RKO (cell line): ENCODE data around the gene TIAM1.
A peak's percentile ranks its signal among the peaks of the same experiment; 100 is the strongest.
"Not testable (repeated sequence)": the region's sequence is repeated elsewhere in the genome, so short reads cannot be mapped to it uniquely, and the experiment has no call there.

ENCODE experiments used
- DNase-seq: peaks from one replicate; pipeline ENCODE4 v3.0.0-alpha.2; 2016; ENCODE audit warnings: low spot score

Gene TIAM1

DNA sequence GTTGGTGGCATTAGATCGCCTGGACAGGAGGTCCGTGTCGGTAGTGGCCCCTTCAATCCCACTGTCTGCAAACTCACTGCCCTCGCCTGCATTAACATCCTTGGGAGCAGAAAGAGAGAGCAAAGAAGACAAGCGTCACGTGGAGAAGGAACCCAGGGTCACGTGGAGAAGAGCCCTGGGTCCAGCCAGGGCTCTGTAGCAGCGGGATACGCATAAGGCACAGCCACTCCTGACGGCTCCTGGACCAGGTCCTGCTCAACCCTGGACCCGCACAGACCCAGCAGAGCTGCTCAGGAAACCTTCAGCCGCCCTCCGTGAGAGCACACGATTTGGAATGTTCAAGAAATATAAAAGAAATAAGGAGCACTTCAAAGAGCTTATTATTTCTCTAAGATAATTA is 92.0 kb downstream of the TIAM1 start:
- no peak for DNase-seq

DNA sequence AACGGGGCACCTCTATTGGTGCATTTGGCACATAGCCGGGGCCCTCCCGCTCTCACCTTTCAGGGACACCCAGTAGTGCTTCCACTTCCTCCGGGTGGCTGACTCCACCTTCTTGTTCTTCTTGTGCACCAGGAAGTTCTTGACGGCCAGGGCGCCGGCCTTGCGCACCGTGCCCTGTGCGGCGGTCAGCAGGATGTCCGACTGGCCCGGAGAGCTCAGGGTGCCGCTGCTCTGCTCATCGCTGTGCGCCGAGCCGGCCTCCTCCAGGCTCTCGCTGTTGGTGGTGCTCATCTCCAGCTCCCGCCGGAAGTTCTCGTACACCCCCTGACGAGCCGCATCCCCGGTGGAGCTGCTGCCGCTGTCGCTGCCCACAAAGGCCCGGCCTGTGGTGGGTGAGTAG is 92.4 kb downstream of the TIAM1 start:
- DNase-seq = no peak

DNA sequence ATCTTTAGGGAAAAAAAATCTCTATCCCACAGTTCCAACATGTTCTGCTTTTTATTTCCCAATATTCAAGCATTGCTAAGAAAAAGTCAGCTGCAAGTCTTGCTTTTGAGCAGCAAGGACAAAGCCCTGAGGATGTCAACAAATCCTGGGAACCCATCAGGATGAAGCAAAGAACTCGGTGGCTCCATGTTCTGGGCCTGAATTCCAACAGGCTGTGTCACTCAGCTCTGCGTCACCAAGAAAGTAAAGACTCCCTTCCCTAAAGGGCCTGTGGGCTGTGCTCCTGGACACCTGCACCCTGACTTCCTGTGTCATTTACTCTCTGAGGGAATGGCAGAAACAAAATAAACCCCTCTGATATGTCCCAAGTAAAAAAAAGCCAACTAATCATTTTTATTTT is 95.5 kb downstream of the TIAM1 start:
- peak; percentile 1 for DNase-seq

DNA sequence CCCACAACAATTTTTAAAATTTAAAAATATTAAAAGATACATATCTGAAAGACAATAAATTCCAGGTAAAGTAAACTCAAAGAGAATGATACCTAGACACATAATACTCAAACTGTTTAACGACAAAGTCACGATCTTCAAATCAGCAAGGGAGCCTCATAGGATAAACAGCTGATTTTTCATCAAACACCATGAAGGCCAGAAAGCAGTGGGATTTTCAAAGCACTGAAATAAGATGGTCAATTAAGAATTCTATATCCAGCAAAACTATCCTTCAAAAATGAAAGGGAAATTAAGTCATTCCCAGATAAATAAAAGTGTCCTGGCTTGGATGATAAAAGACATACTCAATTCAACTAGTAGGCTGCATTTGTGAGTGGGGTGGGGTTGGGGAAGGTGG is 100.5 kb downstream of the TIAM1 start:
- no peak for DNase-seq

DNA sequence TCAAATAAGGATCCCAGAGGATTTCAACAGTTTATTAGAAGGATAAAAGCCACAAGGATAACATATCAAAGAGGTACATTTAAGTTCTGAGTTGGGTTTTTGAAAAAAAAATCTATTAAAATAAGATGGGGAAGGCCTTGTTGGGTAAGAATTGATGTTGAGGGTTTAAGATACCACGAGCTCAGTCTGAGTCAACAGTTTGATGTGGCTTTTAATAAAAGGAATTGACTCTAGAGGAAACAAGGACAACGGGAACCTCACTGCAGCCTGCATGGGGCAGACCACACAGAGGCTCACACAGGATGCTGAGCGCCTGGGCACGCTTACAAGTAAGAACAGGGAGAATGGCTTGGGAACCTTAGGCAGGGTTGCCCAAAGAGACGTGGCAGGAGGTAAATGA is 107.5 kb downstream of the TIAM1 start:
- DNase-seq = no peak

DNA sequence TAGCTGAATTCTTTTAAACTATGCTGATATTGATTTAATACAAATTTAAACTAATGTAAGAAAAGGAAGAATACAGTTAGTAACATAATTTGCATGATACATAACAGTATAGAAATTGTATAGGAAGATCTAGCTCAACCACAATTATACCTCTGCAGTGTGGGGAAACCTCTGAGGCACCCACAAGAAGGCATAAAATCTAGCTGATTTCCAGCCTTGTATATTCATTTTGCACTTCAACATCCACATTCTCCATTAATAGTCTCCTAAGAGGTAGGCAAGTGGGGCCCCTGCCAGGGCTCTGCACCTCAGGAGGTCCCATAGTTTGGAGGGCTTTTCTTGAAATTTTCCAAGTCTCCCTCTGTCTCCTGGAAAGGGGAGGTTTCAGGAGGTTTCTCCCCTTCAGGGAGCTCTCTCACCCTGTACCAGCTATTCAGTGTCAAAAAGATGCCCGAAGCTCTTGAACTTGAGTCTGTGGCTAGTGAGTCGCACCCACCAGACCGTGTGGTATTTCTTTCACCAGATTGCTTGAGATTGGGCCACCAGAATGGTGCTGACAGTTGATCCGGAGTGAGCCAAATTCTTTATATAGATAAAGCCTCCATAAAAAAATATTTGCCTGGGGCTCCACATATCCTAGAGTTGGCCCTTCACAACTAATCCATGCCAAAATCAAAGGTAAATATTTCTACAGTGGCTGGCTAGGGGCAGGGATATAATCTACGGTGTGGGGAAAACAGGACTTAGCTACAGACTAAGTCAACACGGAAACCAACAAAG is 108.2 kb downstream of the TIAM1 start:
- DNase-seq = no peak

DNA sequence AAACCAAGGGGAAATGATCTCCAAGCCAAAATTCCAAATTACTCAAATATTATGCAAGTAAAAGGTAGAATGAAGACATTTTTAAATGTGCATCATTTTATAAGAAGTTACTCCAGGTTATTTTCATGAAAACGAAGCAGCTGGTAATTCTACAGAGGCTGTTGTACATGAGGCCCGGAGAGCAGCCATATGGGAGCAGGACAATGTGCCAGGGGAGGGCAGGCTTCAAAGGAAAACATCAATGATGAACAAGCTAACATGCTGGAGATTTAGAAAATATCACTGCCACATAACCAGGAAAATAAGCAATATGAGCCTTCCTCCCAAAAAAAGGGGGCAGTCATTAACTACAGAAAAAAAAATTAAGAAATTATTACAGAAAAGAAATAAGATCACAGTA is 109.1 kb downstream of the TIAM1 start:
- DNase-seq = no peak

DNA sequence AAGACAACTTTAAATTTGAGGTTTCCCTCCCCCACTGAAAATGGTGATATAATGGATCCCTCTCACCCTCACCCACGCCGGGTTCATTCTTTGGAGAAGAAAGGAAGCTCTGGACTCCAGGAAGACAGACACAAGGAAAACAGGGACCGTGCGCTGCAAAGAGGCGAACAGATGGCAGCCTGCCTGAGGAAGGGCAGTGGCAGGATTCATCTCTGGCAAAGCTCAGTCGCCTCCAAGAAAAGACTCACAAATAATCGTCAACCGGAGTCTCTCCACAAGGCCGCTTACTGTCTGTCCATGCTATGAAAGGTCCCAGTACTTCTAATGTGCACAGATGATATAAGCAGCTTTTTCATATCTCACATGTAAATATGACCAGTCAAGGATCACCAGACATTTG is 110.3 kb downstream of the TIAM1 start:
- DNase-seq = no peak

DNA sequence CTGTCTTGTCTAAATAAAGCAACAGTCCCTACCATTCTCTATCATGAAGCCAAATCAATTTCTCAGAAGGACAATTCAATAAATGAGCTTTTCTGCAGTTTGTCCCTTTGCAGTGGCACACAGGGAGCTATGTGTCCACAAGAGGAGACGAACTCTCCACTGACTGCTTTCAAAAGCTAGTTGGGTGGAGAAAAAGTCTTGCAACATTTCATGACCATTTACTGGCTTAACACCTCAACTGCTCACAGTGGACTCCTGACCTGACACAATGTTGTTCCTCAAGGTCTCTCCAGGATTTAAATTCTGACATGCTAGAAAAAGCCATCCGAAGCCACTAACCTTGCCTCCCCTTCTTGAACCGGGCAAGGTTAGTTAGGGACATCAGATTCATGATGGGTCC is 111.7 kb downstream of the TIAM1 start:
- no peak for DNase-seq

DNA sequence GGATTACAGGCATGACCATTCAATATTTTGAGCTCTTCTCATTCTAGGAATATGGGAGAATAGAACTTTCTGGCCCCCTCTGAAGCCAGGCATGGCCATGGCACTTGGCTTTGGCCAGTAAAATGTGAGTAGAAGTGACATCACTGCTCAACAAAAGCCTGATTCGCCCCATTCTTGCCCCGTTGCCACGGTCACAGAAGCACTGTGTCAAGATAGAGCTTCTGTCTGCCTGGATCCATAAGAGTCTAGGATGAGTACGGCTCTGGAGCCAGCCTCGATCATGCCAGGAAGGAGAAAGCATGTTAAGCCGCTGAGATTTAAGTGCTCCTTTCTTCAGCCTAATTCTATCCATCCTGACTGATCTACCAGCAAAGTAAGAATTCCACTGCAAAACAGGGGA is 113.1 kb downstream of the TIAM1 start:
- DNase-seq = no peak

DNA sequence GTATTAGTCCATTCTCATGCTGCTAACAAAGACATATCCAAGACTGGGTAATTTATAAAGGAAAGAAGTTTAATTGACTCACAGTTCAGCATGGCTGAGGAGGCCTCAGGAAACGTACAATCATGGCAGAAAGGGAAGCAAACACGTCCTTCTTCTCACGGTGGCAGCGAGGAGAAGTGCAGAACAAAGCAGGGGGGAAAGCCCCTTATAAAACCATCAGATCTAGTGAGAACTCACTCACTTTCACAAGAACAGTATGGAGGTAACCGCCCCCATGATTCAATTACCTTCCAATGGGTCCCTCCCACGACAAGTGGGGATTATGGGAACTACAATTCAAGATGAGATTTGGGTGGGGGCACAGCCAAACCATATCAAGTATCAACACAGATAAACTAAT is 115.3 kb downstream of the TIAM1 start:
- not testable (repeated sequence) for DNase-seq

DNA sequence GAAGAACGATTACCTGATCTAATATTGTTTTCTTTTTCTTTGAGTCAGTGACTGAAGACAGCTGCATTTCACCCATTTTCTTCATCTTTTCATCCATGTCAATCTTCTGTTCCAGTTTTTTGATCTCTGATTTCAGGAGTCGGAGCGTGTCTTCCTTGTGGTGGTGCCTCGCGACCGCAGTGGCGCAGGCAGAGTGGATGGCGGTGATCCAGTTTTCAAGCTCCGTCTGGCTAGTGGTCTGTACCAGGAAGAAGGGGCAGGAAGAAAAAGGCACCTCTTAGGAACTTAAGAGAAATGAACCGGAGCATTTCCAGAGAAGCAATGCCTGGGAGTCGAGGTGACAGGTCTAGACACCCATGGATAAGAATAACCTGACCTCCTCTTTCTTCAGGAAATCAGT is 118.3 kb downstream of the TIAM1 start:
- DNase-seq = no peak

DNA sequence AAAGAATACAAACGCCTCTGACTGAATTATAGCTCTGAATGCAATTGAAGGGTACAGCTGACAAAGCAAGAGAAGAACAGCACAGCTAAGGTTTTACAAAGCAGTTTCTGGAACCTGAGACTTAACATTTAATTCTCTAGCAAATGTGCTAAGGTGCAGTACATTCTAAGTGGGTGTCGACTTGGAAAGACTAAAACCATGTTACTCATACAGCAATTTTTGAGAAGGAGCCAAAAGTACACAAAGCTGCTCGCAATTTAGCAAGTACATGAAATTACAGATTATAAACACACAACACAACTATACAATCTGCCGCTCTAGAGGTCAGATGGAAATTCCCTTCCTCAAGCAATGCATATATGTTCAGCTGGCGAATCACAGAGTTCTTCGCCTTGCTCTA is 121.9 kb downstream of the TIAM1 start:
- DNase-seq = no peak

DNA sequence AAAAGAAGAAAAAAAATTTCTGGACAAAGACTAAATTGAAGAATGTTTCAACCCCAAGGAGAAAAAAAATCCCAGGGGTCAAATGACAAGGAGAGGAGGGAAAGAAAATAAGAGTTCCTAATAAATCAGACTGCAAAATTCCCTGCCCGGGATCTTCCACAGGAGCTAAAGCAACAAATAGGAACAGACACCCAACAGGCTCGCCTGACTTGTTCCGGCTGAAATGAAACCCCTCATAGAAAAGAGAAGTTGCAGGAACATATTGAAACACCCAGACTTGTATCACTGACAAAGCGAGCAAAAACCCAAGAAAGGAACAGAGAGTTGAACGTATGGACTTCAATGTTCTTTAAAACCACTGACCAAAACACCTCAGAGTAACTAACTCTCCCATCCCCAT is 123.0 kb downstream of the TIAM1 start:
- no peak for DNase-seq

DNA sequence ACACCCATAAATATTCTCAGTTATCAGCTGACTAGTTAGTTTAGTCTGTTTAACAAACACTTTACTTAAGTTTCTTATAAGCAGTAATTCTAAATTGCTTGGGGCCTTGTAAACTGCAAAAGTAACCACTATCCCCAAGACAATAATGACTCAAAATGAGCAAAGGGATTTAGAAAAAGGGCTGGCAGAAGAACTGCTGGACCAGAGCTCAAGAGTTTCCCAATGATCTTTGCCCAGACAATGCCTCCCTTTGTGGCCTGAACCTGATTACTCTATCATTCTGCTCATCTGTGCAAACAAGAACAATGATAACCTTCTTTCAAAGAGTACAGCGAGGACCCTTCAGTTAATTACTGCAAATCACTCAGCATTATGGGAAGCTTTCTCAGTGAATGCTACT is 123.5 kb downstream of the TIAM1 start:
- no peak for DNase-seq

DNA sequence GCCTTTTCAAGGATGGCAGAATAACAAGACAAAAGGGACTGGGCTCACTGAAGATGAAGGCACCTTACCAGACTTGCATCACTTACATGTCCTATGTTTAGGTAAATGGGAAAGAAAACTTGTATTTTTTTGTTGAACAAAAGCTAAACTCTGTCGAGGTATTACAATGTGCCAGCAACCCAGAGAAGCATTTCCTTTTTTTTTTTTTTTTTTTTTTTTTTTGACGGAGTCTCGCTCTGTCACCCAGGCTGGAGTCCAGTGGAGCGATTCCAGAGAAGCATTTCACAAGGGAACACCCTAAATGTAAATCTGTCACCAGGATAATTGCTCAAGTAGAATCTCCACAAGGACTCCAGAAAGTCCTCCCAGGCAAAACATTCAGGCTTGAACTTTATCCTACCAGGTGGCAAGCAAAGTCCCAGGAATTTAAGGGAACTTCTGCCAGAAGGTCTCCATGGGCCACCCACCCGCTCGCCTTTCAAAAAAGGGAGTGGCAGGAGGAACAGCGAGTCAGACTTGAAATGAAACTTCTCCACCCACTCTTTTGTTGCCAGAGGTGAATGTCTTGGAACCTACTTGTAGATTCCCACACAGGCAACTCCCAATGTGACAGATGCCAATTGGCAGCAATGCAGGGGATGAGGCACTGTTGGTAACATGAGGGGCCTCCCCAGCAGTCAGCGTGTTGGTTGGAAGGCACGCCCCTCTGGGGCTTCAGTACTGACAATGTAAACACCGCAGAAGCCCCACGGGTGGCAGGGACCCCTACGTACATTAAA is 125.0 kb downstream of the TIAM1 start:
- no peak for DNase-seq

DNA sequence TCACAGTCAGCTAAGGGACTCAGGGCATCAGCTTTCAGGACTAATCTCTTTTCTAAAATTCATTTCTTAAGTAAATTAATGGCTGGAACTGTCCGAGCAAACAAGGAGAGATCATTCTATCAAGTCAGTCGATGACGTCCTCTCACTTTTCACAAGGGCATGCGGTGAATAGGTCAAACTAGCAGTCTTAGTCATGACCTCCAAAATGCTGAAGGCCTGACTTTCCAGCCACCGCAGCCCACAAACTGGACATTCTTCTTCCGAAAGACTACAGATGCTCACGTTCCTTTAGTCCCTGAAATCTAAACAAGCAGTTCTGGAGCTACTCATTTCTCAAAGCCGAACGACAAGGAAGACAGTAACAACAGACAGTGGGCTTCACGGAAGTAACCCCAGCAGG is 127.9 kb downstream of the TIAM1 start:
- DNase-seq = no peak

DNA sequence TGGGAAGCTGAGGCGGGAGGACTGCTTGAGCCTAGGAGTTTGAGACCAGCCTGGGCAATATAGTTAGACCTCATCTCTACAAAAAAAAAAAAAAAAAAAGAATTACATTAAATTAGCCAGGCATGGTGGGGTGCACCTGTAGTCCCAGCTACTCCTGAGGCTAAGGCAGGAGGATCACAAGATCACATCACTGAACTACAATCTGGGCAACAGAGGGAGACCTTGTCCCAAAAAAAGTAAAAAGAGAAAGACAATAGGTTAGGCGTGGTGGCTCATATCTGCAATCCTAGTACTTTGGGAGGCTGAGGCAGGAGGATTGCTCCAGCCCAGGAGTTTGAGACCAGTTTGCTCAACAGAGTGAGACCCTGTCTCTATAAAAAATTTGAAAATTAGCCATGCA is 130.3 kb downstream of the TIAM1 start:
- DNase-seq = no peak

DNA sequence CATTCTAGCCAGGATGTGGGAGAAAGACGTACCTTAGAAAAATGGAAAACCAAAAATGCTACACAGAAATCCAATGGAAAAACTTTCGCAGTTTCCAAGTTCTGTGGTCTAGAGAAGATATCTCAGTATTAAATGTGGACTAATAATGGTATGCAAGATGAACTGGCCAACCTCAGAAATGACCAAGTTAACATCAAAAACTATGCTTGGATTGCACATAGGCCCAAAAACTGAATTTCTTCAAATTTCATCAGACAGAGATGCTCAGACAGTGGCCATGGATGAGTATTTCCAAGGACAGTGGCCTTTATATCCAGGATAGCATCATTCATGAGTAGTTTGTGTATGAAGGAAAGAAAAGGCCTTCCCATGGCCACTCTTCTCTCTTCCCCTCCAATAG is 132.2 kb downstream of the TIAM1 start:
- DNase-seq = no peak

DNA sequence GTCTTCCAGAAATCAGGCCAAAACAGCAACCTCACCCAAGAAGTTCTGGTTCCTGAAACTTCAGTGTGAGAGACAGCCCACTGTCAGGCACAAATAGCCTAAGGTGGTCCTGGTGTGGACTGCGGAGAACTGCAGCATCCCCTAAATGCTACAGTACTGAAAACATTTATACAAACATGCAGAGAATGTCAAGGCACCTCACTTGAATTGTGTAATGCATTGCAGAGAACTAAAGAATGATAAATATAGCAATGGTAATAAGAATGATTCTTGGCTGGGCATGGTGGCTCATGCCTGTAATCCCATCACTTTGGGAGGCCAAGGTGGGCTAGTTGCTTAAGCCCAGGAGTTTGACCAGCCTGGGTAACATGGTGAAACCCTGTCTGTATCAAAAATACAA is 138.6 kb downstream of the TIAM1 start:
- DNase-seq = no peak

DNA sequence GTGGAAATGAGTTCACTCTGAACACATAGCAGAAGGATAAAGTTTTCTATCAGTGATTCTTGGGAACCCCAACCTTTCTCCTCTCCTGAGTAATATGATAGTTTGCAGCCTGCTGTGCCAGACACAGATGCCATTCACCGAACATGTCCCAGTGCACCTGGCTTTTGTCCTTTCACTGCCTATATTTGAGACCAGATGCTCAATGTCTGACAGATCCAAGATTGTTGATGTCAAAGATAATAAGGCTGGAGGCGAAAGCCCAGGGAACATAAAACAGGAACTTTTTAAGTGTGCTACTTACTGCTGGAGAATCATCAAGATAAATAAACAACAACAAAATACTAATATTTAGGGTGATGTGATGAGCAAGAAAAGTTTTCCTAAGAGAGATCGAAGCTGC is 139.3 kb downstream of the TIAM1 start:
- no peak for DNase-seq

DNA sequence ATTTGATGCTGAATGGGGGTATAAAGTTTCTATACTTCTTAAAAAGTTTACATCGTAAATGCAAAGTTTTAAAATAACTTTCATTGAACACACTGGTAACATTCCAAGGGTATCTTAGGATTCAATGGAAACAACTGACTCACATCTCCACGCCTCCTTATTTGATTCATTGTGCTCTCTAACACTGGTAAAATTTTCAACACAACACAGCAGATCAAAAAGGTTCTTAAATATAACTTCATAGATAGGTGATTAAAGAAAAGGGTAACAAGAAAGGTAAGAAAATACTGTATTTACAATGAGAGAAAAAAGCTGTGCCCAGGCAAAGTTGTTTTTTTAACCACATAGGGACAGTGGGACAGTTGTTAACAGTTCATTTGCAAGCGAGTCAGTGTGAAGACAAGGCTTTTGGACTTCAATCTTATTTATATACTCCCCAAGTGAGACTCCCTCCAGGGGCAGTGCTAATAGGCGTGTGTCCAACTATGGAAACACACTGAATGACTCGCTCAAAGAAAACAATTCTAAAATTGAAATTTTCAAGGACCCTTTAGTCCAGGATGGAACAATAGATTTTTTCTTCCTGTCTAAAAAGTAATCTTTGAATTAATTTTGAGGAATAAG is 140.5 kb downstream of the TIAM1 start:
- DNase-seq = no peak

DNA sequence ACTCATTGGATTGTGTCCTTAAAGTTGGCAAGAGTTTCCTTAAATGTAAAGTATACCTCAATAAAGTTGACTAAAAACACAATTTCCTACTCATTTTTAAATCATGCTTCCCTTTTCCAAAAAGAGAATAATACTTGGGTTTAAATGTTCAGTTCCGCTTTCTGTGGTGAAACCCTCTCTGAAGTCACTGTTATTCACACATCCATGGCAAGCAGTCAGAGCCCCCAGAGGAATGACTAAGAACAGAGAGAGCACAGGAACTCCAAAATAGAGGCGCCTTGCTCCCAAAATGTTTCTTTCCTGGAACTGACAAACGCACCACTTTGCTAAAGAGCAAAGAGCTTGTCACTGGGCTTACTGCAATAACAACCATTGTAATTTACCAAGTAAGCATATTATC is 142.5 kb downstream of the TIAM1 start:
- DNase-seq = peak; percentile 18
